22Rv1 (cell line): ENCODE results near the gene CSMD2.

Source experiments
- CTCF ChIP-seq: fragments of 450-650 bp; IDR thresholded peaks from 2 replicates; pipeline ENCODE4 v1.5.1; 2017; ENCODE audit warnings: mild to moderate bottlenecking
- ZFX ChIP-seq: fragments of 450-650 bp; IDR thresholded peaks from 2 replicates; pipeline ENCODE4 v1.6.1; 2017; ENCODE audit warnings: antibody characterized with exemption, borderline replicate concordance

- TF ChIP-seq CTCF (no peak), ZFX (no peak)
These were observed 155.6 kb downstream of the CSMD2 start for GRCh38 chr1:34009340-34009985.
